ENCODE results near the gene PRTN3.

PRTN3 gene

DNA sequence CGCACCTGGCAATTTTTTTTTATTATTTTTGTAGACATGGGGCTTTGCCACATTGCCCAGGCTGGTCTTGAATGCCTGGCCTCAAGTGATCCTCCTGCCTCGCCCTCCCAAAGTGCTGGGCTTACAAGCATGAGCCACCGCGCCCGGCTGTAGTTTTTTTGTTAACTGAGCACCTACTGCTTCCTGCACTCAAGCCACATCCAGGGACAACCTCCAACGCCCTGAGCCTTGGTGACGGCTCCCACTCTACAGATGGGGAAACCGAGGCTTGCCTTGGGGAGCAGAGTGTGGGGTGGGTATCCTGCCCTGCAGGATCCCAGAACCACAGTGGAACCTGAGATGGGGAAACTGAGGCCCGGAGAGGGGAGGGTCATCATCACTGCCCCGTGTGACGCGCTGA is 14.3 kb downstream of the PRTN3 start:
- TF ChIP-seq ISL1 (CRISPR knock-in tag; IDR thresholded peaks at IDR 0.05) (no peak), ZNF8 (CRISPR knock-in tag; IDR thresholded peaks at IDR 0.05) (no peak), SNAI2 (CRISPR knock-in tag; IDR thresholded peaks at IDR 0.05) (no peak)
- TF ChIP-seq, protein P1, sequence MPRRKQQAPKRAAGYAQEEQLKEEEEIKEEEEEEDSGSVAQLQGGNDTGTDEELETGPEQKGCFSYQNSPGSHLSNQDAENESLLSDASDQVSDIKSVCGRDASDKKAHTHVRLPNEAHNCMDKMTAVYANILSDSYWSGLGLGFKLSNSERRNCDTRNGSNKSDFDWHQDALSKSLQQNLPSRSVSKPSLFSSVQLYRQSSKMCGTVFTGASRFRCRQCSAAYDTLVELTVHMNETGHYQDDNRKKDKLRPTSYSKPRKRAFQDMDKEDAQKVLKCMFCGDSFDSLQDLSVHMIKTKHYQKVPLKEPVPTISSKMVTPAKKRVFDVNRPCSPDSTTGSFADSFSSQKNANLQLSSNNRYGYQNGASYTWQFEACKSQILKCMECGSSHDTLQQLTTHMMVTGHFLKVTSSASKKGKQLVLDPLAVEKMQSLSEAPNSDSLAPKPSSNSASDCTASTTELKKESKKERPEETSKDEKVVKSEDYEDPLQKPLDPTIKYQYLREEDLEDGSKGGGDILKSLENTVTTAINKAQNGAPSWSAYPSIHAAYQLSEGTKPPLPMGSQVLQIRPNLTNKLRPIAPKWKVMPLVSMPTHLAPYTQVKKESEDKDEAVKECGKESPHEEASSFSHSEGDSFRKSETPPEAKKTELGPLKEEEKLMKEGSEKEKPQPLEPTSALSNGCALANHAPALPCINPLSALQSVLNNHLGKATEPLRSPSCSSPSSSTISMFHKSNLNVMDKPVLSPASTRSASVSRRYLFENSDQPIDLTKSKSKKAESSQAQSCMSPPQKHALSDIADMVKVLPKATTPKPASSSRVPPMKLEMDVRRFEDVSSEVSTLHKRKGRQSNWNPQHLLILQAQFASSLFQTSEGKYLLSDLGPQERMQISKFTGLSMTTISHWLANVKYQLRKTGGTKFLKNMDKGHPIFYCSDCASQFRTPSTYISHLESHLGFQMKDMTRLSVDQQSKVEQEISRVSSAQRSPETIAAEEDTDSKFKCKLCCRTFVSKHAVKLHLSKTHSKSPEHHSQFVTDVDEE (CRISPR knock-in tag; IDR thresholded peaks at IDR 0.05) = no peak
- no peak for ATAC-seq

DNA sequence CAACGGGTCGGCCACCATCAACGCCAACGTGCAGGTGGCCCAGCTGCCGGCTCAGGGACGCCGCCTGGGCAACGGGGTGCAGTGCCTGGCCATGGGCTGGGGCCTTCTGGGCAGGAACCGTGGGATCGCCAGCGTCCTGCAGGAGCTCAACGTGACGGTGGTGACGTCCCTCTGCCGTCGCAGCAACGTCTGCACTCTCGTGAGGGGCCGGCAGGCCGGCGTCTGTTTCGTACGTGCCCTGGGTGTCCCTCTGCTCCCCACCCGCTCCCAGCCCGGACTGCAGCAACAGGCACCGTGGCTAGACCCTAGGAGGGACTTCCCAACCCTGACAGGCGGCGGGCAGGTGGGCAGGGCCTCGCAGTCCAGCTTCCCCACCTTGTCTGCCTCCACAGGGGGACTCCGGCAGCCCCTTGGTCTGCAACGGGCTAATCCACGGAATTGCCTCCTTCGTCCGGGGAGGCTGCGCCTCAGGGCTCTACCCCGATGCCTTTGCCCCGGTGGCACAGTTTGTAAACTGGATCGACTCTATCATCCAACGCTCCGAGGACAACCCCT is 14.8 kb downstream of the PRTN3 start:
- ATAC-seq = no peak

DNA sequence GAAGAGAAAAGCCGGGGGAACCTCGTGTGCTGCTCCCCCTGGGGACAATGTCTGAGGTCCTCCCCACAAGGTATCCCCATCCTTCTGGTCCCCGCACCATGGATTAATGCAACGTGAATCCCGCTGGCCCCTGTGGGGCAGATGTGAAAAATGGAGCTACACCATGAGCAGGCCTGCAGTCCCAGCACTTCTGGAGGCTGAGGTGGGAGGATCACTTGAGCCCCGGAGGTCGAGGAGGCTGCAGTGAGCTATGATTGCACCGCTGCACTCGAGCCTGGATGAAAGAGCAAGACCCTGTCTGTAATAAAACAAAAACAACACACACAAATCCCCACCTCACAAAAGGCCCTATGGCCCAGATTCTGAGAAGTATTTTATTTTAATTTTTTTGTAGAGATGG is 17.5 kb downstream of the PRTN3 start:
- ATAC-seq = no peak
- TF ChIP-seq ZFP3 (CRISPR knock-in tag; IDR thresholded peaks at IDR 0.05) (no peak), TCF4 (CRISPR knock-in tag; IDR thresholded peaks at IDR 0.05; ENCODE audit: borderline replicate concordance) (no peak), ZFP30 (CRISPR knock-in tag; IDR thresholded peaks at IDR 0.05) (no peak), ESRRG (CRISPR knock-in tag; IDR thresholded peaks at IDR 0.05) (no peak), ZNF565 (CRISPR knock-in tag; conservative IDR thresholded peaks at IDR 0.05; ENCODE audit: low read depth) (no peak), GLIS3 (CRISPR knock-in tag; IDR thresholded peaks at IDR 0.05) (no peak), CSDC2 (CRISPR knock-in tag; IDR thresholded peaks at IDR 0.05) (no peak), ZNF8 (CRISPR knock-in tag; IDR thresholded peaks at IDR 0.05) (no peak), OSR1 (CRISPR knock-in tag; IDR thresholded peaks at IDR 0.05) (no peak), SNAI2 (CRISPR knock-in tag; IDR thresholded peaks at IDR 0.05) (no peak), TOX (CRISPR knock-in tag; IDR thresholded peaks at IDR 0.05; ENCODE audit: borderline replicate concordance) (no peak), ARNTL (CRISPR knock-in tag; IDR thresholded peaks at IDR 0.05; ENCODE audit: borderline replicate concordance, low read depth) (no peak), ISL1 (CRISPR knock-in tag; IDR thresholded peaks at IDR 0.05) (no peak), ZC3H10 (CRISPR knock-in tag; IDR thresholded peaks at IDR 0.05) (no peak), ZNF70 (CRISPR knock-in tag; IDR thresholded peaks at IDR 0.05) (no peak)
- TF ChIP-seq, protein P2, sequence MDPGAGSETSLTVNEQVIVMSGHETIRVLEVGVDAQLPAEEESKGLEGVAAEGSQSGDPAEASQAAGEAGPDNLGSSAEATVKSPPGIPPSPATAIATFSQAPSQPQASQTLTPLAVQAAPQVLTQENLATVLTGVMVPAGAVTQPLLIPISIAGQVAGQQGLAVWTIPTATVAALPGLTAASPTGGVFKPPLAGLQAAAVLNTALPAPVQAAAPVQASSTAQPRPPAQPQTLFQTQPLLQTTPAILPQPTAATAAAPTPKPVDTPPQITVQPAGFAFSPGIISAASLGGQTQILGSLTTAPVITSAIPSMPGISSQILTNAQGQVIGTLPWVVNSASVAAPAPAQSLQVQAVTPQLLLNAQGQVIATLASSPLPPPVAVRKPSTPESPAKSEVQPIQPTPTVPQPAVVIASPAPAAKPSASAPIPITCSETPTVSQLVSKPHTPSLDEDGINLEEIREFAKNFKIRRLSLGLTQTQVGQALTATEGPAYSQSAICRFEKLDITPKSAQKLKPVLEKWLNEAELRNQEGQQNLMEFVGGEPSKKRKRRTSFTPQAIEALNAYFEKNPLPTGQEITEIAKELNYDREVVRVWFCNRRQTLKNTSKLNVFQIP (CRISPR knock-in tag; IDR thresholded peaks at IDR 0.05; ENCODE audit: borderline replicate concordance, low read depth) = no peak
- TF ChIP-seq, protein P3, sequence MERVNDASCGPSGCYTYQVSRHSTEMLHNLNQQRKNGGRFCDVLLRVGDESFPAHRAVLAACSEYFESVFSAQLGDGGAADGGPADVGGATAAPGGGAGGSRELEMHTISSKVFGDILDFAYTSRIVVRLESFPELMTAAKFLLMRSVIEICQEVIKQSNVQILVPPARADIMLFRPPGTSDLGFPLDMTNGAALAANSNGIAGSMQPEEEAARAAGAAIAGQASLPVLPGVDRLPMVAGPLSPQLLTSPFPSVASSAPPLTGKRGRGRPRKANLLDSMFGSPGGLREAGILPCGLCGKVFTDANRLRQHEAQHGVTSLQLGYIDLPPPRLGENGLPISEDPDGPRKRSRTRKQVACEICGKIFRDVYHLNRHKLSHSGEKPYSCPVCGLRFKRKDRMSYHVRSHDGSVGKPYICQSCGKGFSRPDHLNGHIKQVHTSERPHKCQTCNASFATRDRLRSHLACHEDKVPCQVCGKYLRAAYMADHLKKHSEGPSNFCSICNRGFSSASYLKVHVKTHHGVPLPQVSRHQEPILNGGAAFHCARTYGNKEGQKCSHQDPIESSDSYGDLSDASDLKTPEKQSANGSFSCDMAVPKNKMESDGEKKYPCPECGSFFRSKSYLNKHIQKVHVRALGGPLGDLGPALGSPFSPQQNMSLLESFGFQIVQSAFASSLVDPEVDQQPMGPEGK (CRISPR knock-in tag; IDR thresholded peaks at IDR 0.05; ENCODE audit: borderline replicate concordance) = no peak
- TF ChIP-seq, protein P4, sequence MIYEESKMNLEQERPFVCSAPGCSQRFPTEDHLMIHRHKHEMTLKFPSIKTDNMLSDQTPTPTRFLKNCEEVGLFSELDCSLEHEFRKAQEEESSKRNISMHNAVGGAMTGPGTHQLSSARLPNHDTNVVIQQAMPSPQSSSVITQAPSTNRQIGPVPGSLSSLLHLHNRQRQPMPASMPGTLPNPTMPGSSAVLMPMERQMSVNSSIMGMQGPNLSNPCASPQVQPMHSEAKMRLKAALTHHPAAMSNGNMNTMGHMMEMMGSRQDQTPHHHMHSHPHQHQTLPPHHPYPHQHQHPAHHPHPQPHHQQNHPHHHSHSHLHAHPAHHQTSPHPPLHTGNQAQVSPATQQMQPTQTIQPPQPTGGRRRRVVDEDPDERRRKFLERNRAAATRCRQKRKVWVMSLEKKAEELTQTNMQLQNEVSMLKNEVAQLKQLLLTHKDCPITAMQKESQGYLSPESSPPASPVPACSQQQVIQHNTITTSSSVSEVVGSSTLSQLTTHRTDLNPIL (CRISPR knock-in tag; IDR thresholded peaks at IDR 0.05; ENCODE audit: low read depth) = no peak
- TF ChIP-seq, protein P1 (CRISPR knock-in tag; IDR thresholded peaks at IDR 0.05) = no peak

More for the DNA sequence above, 14.8 kb downstream of the PRTN3 start:
- TF ChIP-seq ZNF8 (CRISPR knock-in tag; IDR thresholded peaks at IDR 0.05) (no peak), PPARA (CRISPR knock-in tag; IDR thresholded peaks at IDR 0.05; ENCODE audit: borderline replicate concordance) (no peak), TOX (CRISPR knock-in tag; IDR thresholded peaks at IDR 0.05; ENCODE audit: borderline replicate concordance) (no peak), ZC3H10 (CRISPR knock-in tag; IDR thresholded peaks at IDR 0.05) (no peak), ZFP3 (CRISPR knock-in tag; IDR thresholded peaks at IDR 0.05) (no peak), ZNF565 (CRISPR knock-in tag; conservative IDR thresholded peaks at IDR 0.05; ENCODE audit: low read depth) (no peak), SNAI2 (CRISPR knock-in tag; IDR thresholded peaks at IDR 0.05) (no peak), BACH2 (CRISPR knock-in tag; IDR thresholded peaks at IDR 0.05; ENCODE audit: borderline replicate concordance) (no peak), ISL1 (CRISPR knock-in tag; IDR thresholded peaks at IDR 0.05) (no peak), ARNTL (CRISPR knock-in tag; IDR thresholded peaks at IDR 0.05; ENCODE audit: borderline replicate concordance, low read depth) (no peak), RARB (CRISPR knock-in tag; IDR thresholded peaks at IDR 0.05) (no peak)
- TF ChIP-seq, protein P2 (CRISPR knock-in tag; IDR thresholded peaks at IDR 0.05; ENCODE audit: borderline replicate concordance, low read depth) = no peak
